Measurements from ENCODE around the gene ATP5F1B.

Gene ATP5F1B

DNA sequence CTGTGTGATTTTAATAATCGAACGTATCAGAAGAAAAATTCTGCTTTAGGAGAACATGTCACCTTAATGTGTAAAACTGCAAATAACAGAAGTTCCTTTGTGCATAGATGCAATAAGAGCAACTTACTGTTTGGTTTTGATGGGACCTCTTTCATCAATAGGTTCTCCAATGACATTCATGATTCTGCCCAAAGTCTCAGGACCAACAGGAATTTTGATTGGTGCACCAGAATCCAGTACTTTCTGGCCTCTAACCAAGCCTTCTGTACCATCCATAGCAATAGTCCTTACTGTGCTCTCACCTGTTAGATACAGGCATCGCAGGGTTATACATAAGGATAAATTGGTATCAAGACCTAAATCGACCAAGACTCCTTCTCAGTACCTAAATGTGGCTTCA is 1.1 kb downstream of the ATP5F1B start:
- Histone ChIP-seq H3K4me1 (ENCODE audit: control insufficient read depth in 1 of 2, insufficient read depth in 1 of 2, low read depth in 1 of 2, low read length in 1 of 2) (peaks cover 17 to 25% of the 10 kb centered on the region in 2 experiments), H3K36me3 (peaks cover 48% of the 10 kb centered on the region), H3K27me3 (no peaks in the 10 kb centered on the region), H3K27ac (peak overlapping the region; percentile 83), H3K9me3 (no peaks in the 10 kb centered on the region), H3K4me3 (ENCODE audit: low read depth in 1 of 2, low read length in 1 of 2) (peak overlapping the region; percentile 77 to 79)
- TF ChIP-seq, protein P1, sequence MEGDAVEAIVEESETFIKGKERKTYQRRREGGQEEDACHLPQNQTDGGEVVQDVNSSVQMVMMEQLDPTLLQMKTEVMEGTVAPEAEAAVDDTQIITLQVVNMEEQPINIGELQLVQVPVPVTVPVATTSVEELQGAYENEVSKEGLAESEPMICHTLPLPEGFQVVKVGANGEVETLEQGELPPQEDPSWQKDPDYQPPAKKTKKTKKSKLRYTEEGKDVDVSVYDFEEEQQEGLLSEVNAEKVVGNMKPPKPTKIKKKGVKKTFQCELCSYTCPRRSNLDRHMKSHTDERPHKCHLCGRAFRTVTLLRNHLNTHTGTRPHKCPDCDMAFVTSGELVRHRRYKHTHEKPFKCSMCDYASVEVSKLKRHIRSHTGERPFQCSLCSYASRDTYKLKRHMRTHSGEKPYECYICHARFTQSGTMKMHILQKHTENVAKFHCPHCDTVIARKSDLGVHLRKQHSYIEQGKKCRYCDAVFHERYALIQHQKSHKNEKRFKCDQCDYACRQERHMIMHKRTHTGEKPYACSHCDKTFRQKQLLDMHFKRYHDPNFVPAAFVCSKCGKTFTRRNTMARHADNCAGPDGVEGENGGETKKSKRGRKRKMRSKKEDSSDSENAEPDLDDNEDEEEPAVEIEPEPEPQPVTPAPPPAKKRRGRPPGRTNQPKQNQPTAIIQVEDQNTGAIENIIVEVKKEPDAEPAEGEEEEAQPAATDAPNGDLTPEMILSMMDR (IDR thresholded peaks at IDR 0.05) = no peak

DNA sequence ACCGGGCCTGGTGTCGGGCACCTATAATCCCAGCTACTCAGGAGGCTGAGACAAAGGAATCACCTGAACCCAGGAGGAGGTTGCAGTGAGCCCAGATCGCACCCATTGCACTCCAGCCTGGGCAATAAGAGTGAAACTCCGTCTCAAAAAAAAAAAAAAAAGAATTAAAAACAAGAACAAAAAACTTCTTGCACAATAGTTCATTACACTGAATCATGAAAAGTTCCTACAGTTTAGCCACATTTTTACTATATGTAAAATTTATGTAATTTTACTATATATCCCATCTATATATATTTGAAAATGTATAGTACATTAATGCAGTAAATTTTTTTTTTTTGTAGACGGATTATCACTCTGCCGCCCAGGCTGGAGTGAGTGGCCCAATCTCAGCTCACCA is 4.6 kb downstream of the ATP5F1B start:
- Histone ChIP-seq H3K36me3 (peaks cover 69% of the 10 kb centered on the region), H3K4me1 (ENCODE audit: control insufficient read depth in 1 of 2, insufficient read depth in 1 of 2, low read depth in 1 of 2, low read length in 1 of 2) (peaks cover 24 to 36% of the 10 kb centered on the region in 2 experiments), H3K4me3 (ENCODE audit: low read depth in 1 of 2, low read length in 1 of 2) (no peak overlapping the region), H3K9me3 (no peaks in the 10 kb centered on the region), H3K27ac (no peak overlapping the region), H3K27me3 (no peaks in the 10 kb centered on the region)
- TF ChIP-seq, protein P1 (IDR thresholded peaks at IDR 0.05) = no peak

GRCh38 chr12:56637621-56638020 is 8.2 kb downstream of the ATP5F1B start:
- H3K9me3 ChIP-seq = no peaks in the 10 kb centered on the region
- H3K4me1 ChIP-seq (ENCODE audit: control insufficient read depth in 1 of 2, insufficient read depth in 1 of 2, low read depth in 1 of 2, low read length in 1 of 2) = peaks cover 31 to 46% of the 10 kb centered on the region in 2 experiments
- TF ChIP-seq, protein P1 (IDR thresholded peaks at IDR 0.05) = no peak
- H3K4me3 ChIP-seq (ENCODE audit: low read depth in 1 of 2, low read length in 1 of 2) = no peak overlapping the region
- H3K27ac ChIP-seq = peak overlapping the region; percentile 95
- no peaks in the 10 kb centered on the region for H3K27me3 ChIP-seq
- H3K36me3 ChIP-seq = peaks cover 50% of the 10 kb centered on the region

GRCh38 chr12:56636675-56637540 is 8.9 kb downstream of the ATP5F1B start:
- Histone ChIP-seq H3K36me3 (peaks cover 43% of the 10 kb centered on the region), H3K9me3 (no peaks in the 10 kb centered on the region), H3K27me3 (no peaks in the 10 kb centered on the region), H3K4me3 (ENCODE audit: low read depth in 1 of 2, low read length in 1 of 2) (peak overlapping the region; percentile 67 to 92), H3K27ac (peak overlapping the region; percentile 95), H3K4me1 (ENCODE audit: control insufficient read depth in 1 of 2, insufficient read depth in 1 of 2, low read depth in 1 of 2, low read length in 1 of 2) (peaks cover 38 to 53% of the 10 kb centered on the region in 2 experiments)
- TF ChIP-seq, protein P1 (IDR thresholded peaks at IDR 0.05) = peak; percentile 58

GRCh38 chr12:56635806-56636674 is 9.7 kb downstream of the ATP5F1B start:
- TF ChIP-seq, protein P1 (IDR thresholded peaks at IDR 0.05) = peak; percentile 10
- peaks cover 47 to 59% of the 10 kb centered on the region in 2 experiments for H3K4me1 ChIP-seq (ENCODE audit: control insufficient read depth in 1 of 2, insufficient read depth in 1 of 2, low read depth in 1 of 2, low read length in 1 of 2)
- H3K4me3 ChIP-seq (ENCODE audit: low read depth in 1 of 2, low read length in 1 of 2) = peak overlapping the region; percentile 67 to 92
- H3K27ac ChIP-seq = peak overlapping the region; percentile 95
- no peaks in the 10 kb centered on the region for H3K9me3 ChIP-seq
- H3K27me3 ChIP-seq = no peaks in the 10 kb centered on the region
- H3K36me3 ChIP-seq = peaks cover 34% of the 10 kb centered on the region
